Activated effector memory CD4-positive, alpha-beta T cell treated with anti-CD3 and anti-CD28 coated beads, Interleukin-2, amount 50 U/mL, for 16 hours (primary cell): ENCODE data around the gene PTPRN2.

Experiments used
- DNase-seq: peaks from one replicate; pipeline ENCODE4 v3.0.0-alpha.2; 2020

Gene PTPRN2

DNA sequence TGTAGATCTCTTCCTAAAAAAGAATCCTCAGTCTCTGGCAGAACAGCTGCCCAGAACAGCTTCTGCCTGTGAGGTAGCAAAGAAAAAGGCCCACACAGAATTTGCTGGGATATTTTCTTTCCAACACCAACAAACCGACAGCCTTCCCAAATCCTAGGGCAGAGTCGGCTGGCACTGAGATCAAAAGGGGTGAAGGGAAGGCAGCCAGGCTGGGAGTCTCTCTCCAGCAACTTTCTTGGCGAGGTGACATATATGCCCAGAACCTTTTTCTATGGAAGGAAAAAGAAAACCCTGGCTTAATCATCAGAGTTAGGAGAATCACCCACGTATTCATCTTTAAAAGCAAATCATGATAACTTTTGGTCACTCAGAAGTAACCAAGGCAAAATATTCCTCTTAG, 971.2 kb downstream of the PTPRN2 start:
- DNase-seq = no peak

DNA sequence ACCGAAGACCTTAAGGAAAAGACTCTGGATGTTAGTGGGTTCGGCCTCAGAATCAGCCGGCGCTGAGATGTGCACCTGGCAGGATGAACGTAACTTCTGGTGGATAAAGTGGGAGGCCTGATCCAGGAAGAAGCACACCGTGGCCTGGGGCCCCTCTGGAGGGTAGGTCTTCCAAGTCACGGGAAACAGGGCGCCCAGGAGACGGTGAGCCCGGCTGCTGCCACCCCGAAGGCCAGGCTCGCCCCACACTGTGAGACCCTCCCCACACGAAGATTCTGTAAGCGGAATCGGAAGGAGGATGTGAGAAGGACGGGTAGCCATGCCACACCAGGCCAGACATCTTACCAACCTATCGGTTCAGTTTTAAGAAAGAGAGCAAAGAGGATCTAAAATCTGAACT, 971.8 kb downstream of the PTPRN2 start:
- DNase-seq = no peak

DNA sequence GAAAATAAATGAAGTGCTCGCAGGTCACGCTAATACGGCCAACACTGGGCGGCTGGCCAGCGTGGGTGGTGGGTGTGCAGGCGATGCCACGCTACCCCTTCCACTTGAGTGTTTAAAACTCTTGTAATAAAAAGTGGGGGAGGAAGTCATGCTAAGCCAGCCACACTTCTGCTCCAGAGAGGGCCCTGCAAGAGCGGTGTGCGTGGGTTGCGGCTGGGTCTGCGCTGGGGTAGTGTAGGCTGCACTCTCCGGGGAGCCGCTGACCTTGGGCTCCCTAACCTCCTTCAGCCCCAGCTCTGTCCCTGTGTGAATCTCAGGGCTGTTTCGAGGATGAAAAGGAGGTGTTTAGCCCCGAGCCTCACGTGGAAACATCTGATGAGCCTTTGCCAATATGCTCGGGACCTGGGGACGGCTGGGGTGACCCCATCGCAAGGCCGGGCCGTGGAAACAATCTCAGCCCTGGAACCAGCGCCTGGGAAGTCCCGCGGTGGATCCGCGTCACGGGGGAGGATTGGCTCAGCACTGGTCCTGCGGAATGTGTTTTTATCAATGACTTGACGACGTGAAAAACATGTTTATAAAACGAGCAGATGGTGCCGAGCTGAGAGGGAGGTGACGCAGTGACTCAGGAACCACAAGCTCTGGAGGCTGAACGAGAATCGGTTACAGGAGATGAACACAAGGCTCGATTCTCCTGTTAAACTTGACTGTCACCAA, 972.4 kb downstream of the PTPRN2 start:
- peak; percentile 58 for DNase-seq

DNA sequence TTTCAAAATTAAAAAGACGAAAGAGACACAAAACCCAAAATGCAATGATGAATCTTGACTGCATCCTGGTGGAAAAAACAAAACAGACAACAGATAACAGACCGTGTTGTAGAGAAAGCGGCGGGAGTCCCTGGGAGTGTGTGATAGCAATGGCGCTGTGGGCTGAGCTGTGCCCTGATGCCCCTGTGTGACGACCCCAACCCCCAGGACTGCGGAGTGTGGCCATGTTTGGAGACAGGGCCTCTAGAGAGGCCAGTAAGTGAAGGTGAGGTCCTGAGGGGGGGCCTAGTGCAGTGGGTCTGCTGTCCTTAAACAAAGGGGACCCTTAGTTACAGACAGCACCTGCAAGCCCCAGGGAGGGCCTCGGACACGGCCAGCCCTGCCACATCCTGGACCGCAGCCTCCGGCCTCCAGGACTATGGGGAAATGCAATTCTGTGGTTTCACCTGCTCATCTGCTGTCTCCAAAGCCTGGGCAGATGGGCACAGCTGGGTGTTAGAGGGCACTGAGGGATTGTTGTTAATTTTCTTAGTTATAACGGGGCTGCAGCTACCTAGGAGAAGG, 973.1 kb downstream of the PTPRN2 start:
- DNase-seq = no peak

DNA sequence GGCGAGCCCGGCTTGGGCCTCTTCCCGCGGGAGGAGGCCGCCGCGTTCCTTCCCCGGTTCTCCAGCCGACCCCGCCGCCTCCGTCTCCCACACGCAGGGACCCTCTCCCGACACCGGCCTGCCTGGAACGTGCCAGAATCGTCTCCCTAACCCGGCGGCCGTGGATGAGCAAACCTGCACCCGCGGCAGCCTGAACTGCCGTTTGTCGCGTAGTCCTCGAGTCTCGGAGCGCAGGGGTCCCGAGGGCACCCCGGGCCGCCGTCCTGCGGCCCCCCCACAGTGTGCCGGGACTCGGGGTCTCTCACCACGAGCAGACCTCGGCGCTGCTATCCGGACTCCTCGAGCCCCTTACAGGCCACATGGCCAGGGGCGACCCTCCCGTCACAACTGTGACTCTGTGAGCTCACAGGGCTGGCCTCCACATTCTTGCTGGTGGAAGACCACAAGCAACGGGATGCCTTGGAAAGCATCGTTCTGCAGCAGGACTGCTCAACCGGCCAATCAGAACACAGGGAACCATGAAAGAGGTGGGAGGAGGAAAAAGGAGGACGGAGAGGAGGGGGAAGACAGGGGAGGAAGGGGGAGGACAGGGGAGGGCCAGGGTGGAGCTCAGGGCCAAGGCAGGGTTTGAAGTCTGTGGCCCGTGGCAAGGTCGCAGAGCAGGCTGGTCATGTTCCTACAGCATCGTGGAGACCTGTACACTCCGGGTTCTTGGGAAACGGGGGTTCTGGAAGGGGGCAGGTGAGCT, 973.9 kb downstream of the PTPRN2 start:
- DNase-seq = no peak

DNA sequence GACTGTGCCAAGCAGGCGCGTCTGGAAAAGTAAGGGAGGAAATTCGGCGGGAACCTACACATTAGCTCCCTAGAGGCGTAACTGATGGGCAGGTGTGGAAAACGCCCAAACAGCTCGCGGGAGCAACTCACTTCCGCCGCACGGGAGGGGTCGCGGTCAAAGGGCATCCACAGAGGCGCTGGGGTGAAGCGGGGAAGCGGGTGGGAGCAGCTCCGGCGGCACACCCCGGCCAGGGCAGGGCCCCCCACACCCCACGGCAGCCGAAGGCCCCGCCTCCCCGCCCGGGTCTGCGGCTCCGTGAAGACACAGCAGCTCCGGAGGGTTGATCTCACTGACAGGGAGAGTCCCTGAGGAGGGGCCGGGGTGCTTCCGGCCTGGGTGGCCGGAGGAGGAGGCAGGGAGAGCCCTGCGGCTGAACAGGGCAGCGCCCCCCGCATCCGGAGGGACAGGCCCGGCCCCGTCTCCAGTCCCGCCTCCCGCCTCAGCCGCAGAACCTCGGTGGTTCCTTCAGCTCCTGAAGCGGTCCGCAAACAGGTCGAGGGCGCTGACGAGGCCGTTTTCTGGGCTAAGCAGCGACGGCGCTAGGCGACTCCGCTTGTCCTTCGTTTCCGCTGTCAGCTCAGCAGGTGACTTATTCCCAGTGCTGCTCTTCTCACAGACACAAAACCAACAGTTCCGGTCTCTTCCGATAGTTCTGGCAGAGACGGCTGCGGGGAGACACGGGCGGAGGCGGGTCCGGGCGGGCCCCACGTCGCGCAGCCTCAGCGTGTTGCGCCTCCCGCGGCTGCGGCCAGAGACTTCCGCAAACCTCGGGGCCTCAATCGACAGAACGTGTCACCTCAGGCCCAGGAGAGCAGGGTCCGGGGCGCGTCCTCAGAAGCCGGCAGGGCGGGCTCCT, 974.7 kb downstream of the PTPRN2 start:
- DNase-seq = peak; percentile 86

DNA sequence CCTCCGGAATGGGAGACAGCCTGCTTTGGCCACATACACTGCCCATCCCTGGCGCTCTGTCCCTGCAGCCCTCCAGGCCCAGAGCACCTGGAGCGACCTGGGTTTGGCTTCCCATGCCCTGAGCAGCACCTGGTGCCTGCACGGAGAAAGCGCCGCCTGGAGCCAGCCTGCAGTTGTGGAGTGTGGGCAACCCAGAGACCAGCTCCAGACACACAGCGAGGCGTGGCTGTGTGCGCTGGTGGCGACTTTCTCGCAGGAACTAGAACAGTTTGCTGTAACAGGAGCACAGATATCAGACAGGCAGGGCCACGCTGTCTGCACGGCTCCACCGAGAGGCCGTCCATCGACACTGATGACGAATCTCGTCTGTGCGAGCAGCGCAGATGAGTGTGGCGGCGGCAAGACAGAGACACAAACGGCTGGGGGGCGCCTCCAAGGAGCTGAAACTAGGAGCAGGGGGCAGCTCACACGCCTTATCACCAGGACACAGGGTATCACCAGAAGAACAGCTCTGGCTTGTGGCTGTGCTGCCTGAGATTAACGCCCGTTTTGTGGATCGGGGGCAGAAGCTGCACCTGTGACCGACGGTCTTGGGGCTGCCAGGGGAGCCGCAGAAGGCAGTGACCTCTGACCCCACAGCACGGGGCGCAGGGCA, 975.5 kb downstream of the PTPRN2 start:
- no peak for DNase-seq

DNA sequence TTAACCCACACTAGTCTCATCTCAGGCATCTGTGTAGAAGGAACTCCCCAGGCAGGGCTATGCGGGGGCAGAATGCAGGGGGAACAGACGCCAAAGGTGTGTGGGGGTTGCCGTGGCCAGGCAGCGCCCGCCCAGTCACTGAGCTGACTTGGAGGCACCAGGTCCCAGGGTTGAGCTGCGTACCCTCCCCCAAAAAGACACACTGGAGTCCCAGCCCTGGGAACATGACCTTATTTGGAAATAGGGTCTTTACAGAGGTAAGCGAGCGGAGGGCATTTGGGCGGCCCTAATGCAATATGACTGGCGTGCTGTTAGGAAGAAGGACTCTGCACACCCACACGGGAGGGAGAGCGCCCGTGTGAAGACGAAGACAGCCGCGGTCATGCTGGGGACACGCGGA, 976.3 kb downstream of the PTPRN2 start:
- DNase-seq = no peak

DNA sequence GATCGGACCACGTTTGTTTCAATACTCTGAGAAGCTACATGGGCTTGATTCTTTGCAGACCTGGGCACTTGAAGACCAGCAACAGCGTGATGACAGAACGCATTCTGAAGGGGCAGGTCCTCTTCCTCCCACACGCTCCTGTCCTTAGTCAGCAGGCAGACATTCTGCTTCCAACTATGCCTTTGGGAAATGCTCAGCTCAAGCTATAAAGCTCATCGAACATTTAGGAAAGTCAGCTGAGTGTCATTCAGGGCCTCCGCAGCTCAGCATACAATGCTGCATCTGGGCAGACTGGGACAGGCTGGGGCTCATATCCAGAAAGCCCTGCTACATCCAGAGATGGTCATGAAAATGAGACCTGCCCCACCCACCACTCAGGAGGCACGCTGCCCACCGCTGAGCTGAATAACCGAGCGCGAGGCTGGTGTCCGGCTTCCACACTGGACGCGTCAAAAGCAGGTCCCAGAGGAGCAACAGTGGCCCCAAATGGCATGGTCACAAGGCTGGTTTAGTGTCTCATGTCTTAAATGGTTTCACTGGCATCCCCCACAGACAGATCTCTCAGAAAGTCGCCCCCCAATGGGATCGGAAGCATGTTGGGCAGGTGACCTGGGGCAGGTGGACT, 976.8 kb downstream of the PTPRN2 start:
- no peak for DNase-seq

DNA sequence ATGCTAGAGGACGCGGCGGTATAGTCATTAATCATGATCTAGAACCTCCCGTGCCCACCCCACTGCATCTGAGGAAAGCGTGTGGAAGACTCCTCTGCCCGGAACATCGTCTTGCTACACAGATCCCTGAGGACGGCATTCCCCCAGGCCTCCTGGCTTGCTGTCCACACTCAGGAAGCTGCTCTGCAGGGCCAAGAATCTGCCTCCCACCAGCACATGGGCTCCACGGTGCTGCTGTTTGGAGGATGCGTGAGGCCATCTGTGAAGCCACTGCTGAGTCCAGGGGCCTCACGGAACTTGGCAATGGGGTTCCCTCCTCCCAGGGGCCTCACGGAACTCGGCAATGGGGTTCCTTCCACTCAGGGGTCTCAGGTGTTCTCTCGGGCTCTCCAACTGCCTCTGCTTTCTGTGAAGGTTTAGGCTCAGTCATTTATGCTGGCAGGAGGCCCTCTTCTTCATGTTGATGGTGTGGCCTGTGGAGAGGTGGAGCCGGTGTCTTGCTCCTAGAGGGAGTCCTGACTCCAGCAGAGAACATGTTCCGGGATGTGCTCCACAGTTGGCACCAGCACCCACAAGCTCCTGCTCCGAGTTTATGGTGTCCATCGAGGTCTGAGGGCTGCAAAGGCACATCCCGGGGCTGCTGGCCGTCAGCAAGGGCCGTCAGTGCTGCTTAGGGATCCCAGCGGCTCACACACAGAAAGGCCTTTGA, 977.5 kb downstream of the PTPRN2 start:
- no peak for DNase-seq

DNA sequence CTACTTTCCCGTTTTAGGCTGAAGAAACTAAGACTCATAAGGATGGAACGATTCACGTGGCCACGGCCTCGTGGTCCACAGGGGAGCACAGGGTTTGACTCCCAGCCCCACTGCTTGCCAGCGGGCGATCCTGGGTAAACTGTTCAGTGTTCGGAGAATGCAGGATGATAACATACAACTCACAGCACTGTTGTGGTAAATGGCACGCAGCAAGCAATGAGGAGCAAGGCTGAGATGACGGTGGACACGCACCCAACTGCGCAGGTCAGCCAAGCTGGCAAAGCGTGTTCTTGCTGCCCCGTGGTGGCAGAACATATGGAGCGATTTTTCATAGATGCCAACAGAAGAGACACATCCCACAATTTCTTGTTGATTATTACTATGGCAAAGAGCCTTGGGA, 978.1 kb downstream of the PTPRN2 start:
- DNase-seq = no peak

DNA sequence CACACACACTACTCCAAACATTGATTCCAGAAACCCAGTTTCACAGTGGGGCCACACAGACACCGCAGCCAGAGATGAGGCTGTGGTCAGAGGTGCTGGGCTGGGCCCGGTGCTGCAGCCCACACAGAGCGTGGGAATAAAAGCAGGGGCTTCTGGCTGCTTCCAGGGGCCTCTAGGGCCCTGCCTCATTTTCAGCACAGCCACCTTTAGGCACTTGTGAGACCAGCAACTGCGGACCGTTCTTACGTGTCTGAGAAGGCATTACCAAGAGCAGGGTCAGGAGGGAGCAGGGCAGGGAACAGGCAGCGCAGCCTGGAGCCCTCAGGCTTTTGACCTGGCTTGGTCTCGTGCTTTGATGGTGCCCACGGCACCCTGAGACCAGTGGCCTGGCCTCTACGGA, 980.4 kb downstream of the PTPRN2 start:
- DNase-seq = no peak

DNA sequence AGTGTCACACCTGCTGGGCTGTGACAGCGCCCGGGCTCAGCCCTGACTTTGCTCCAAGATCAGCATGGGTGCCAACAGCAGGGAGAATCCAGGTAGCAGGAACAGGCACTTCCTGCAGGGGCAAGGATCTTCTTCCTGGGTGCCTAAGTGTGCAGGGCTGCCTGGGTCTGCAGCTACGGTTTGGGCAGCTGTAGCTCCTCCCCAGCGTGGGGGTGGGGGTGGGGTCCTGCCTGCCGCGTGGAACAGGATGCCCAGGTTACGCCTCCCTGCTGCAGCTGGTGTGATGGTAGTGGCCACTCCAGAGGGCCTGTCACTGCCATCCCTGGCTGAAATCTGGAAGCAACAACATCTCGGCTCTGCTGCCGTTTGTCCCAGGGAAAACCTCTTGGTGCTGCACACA, 981.5 kb downstream of the PTPRN2 start:
- no peak for DNase-seq

DNA sequence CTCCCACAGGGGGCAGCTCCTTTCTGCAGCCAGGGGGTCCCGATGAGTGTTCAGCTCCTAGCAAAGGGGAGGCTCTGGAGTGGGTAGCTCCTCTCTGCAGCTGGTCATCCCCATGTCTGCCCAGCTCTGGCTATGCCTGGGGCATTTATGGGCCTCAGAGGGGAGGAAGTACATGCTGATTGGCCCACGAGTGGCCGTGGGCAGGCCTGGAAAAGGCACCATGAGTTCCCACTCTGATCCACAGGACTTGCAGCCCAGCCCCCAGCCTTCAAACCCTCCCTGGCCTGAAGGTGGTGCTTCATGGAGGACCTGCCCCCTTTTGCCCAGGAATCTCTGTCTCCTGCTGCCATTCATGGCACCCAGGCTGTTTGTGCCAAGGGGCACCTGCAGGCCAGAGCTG, 982.0 kb downstream of the PTPRN2 start:
- DNase-seq = no peak

DNA sequence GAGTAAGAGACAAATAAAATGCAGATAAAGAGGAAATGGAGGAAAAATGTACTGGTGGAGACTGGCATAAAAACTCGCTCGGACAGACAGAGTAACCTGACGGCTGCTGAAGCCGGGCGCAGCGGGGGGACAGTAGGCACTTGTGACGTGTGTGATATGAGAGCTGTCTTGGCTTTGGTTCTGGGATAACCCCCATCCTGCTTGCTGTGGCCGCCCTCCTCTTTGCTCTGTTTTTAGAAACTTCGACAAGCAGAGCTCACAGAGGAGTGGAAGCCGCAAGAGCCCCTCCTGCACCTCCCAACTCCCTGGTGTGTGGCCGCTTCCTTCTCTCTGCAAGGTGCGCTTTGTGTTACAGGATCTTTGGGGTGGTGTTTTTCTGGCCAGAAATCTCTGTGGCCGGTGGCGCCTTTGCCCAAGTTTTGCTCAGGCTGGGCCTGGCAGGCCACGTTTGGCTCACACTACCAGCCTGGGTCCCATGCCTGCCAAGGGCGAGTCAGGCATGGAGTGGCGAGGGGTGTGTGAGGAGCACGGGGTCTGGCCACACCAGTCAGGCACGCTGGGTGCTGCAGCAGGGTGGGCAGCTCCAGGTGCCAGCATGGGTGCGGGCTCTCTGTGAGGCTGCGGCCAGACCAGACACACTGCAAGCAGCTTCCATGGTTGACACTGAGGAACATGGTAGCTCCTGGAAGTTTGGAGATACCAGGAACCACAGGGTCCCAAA, 982.8 kb downstream of the PTPRN2 start:
- no peak for DNase-seq

DNA sequence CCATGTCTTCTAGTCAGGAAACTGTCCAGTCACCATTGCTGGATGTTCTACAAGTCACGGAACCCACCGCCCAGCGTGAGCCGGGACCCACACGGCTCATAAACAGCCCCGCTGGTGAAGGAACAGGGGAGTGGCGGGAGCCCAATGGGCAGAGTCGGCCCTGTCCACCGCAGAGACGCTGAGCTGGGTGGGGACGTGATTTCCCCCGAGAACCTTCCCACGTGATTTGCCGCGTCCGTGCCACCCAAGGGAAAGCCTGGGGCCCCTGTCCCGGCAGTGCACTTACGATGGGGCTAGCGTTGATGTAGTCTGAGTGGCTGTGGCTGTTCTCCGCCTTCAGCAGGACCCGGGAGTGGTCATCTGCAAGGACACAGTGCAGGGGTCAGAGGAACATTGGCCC, 983.9 kb downstream of the PTPRN2 start:
- DNase-seq = no peak

DNA sequence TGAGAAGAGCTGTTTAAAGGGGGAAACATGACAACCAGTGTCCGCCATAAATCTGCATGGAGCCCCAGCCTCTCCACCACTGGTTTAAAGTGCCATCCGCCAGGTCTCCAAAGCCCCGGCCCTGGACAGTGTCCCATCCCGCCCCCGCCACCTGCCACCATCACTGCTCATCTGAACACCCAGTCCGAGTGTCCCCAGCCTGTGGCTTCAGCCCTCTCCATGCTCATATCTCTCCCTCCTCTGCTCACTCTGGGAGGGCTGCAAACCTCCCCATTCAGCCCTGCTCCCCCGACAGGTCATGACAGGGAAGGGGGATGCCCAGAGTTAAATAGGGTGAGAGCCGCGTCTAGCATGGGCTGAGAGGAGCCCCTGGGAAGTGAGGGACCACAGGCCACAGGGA, 984.6 kb downstream of the PTPRN2 start:
- no peak for DNase-seq

DNA sequence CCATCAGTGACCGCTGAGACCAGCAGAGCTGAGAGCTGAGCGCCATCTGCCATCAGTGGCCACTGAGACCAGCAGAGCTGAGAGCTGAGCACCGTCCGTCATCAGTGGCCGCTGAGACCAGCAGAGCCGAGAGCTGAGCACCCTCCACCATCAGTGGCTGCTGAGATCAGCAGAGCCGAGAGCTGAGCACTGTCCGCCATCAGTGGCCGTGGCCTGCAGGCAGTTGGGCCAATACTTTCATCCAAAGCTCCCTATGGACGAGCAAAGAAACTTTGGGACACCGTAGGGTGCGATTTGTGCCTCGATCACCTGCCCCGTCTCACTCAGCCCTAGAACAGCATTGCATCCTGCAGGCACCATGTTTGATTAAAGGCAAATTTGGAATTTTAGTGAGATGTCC, 985.0 kb downstream of the PTPRN2 start:
- DNase-seq = no peak

DNA sequence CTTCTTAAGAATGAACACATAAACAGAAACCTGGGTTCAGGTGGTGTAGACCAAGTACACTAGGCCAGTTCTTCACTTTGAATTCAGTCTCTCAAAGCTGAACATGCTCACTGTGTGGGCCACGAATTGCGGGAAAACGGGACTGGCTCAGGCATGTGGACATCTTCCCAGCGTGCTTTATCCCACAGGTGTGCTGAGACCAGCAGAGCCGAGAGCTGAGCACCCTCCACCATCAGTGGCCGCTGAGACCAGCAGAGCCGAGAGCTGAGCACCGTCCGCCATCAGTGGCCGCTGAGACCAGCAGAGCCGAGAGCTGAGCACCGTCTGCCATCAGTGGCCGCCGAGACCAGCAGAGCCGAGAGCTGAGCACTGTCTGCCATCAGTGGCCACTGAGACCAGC, 985.5 kb downstream of the PTPRN2 start:
- DNase-seq = no peak

DNA sequence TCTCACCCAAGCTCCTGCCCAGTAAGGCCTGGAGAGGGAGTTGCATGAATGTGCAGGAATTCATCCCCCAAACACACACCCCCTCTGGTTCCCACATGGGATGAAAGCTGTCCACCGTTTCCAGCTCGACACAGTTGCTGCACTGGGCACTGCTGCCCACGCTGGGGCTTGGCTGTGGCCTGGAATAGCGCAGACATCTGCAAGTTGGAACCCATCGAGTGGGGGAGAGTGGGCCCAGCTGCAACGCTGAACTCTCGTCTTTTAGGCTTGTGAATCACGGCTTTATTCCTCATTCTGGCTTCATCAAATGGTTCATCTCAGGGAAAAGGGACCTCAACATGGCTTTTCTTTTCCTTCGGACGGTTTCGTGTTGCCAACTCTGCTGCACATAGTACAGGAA, 986.1 kb downstream of the PTPRN2 start:
- DNase-seq = no peak

DNA sequence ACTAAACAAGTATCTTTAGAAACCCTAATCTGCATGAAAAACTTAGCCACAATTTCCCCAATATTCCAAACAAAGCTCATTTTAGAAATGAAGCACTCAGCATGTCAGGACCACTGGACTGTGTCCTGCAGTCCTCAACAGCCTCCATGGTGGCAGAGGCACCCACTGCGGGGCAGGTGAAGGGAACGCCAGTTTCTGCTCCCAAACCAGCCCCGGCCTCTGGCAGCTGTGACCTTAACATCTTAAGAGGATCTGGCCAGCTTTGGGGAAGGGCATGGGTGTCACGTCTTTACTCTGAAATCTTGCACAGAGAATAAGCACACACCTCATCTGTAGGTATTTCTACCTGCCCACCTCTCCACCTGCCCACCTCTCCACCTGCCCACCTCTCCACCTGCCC, 988.1 kb downstream of the PTPRN2 start:
- no peak for DNase-seq
